OCI-LY1 (cell line): ENCODE data around the gene CHRNB2.
"Not testable (repeated sequence)": the region's sequence is repeated elsewhere in the genome, so short reads cannot be mapped to it uniquely, and the experiment has no call there.

Source experiments
- H2AFZ ChIP-seq: fragments of 200-600 bp; sonication (generic), shearing (Covaris generic); 2 replicates; pipeline ENCODE4 v1.6.0; 2014; ENCODE audit warnings: antibody characterized with exemption, mild to moderate bottlenecking, low read length
- H3F3A ChIP-seq: fragments of 200-600 bp; sonication (generic), shearing (Covaris generic); 2 replicates; pipeline ENCODE4 v1.6.0; 2014; ENCODE audit warnings: mild to moderate bottlenecking, antibody characterized with exemption, low read length, moderate library complexity; ENCODE audit not compliant: insufficient read depth
- H3K27ac ChIP-seq: fragments of 200-600 bp; sonication (generic); 2 replicates; pipeline ENCODE4 v1.5.1; 2014; ENCODE audit warnings: low read length, mixed run types, mild to moderate bottlenecking, low read depth; ENCODE audit not compliant: poor library complexity, severe bottlenecking
- H3K27me3 ChIP-seq: fragments of 200-600 bp; sonication (generic); 2 replicates; pipeline ENCODE4 v1.6.0; 2014; ENCODE audit warnings: antibody characterized with exemption, mild to moderate bottlenecking, low read length, moderate library complexity; ENCODE audit not compliant: insufficient read depth
- H3K36me3 ChIP-seq: fragments of 200-600 bp; sonication (generic); 2 replicates; pipeline ENCODE4 v1.6.1; 2014; ENCODE audit warnings: mild to moderate bottlenecking, antibody characterized with exemption, low read length, moderate library complexity, mixed read lengths; ENCODE audit not compliant: insufficient read depth
- H3K4me1 ChIP-seq: fragments of 200-600 bp; sonication (generic); 2 replicates; pipeline ENCODE4 v1.5.1; 2014; ENCODE audit warnings: mild to moderate bottlenecking, low read length, moderate library complexity; ENCODE audit not compliant: insufficient read depth, severe bottlenecking
- H3K4me2 ChIP-seq: fragments of 200-600 bp; sonication (generic), shearing (Covaris generic); 2 replicates; pipeline ENCODE4 v1.6.1; 2014; ENCODE audit warnings: low read length
- H3K4me3 ChIP-seq: fragments of 200-600 bp; sonication (generic); 2 replicates; pipeline ENCODE4 v1.5.1; 2014; ENCODE audit warnings: low read length, low read depth, mild to moderate bottlenecking, mixed read lengths; ENCODE audit not compliant: poor library complexity, severe bottlenecking
- H3K79me2 ChIP-seq: fragments of 200-600 bp; shearing (Covaris generic); 2 replicates; pipeline ENCODE4 v1.6.1; 2016; ENCODE audit warnings: mixed run types, low read length, mixed read lengths; ENCODE audit not compliant: insufficient read depth
- H3K9ac ChIP-seq: fragments of 200-600 bp; sonication (generic), shearing (Covaris generic); 2 replicates; pipeline ENCODE4 v1.6.1; 2014; ENCODE audit warnings: mild to moderate bottlenecking, low read length, mixed read lengths
- H3K9me2 ChIP-seq: fragments of 200-600 bp; sonication (generic), shearing (Covaris generic); 2 replicates; pipeline ENCODE4 v1.6.1; 2014; ENCODE audit warnings: low read depth, mild to moderate bottlenecking, low read length, mixed read lengths
- H3K9me3 ChIP-seq: fragments of 200-600 bp; shearing (Covaris generic); 2 replicates; pipeline ENCODE4 v1.6.1; 2014; ENCODE audit warnings: low read length, mixed read lengths
- H4K20me1 ChIP-seq: fragments of 200-600 bp; sonication (generic), shearing (Covaris generic); 2 replicates; pipeline ENCODE4 v1.6.0; 2016; ENCODE audit warnings: mild to moderate bottlenecking, low read length; ENCODE audit not compliant: insufficient read depth
- CTCF ChIP-seq: fragments of 200-600 bp; sonication (generic), shearing (Covaris generic); IDR thresholded peaks from 2 replicates; pipeline ENCODE4 v1.5.1; 2017; ENCODE audit warnings: mild to moderate bottlenecking, antibody characterized with exemption, low read length, moderate library complexity, mixed read lengths
- EZH2 ChIP-seq: fragments of 200-600 bp; sonication (generic), shearing (Covaris generic); IDR thresholded peaks from 2 replicates; pipeline ENCODE4 v1.8.0; 2017; ENCODE audit warnings: borderline replicate concordance, mixed run types, mild to moderate bottlenecking, antibody characterized with exemption, low read length, moderate library complexity, mixed read lengths

Gene CHRNB2

GRCh38 chr1:154529308-154529707 is 38.3 kb upstream of the CHRNB2 start:
- no peaks in the 10 kb centered on the region for H3K4me1 ChIP-seq
- H4K20me1 ChIP-seq, result no peaks in the 10 kb centered on the region
- H3K27me3 ChIP-seq, result no peaks in the 10 kb centered on the region
- no peak overlapping the region for H3K9ac ChIP-seq
- TF ChIP-seq EZH2, result no peak
- TF ChIP-seq CTCF, result no peak
- H3K27ac ChIP-seq, result no peak overlapping the region
- no peak overlapping the region for H2AFZ ChIP-seq
- H3F3A ChIP-seq, result no peaks in the 10 kb centered on the region
- H3K4me3 ChIP-seq, result no peak overlapping the region
- no peaks in the 10 kb centered on the region for H3K9me2 ChIP-seq
- H3K36me3 ChIP-seq, result no peaks in the 10 kb centered on the region
- no peak overlapping the region for H3K4me2 ChIP-seq
- no peaks in the 10 kb centered on the region for H3K9me3 ChIP-seq
- no peaks in the 10 kb centered on the region for H3K79me2 ChIP-seq

- H3K4me3 ChIP-seq, H3K9ac ChIP-seq, H4K20me1 ChIP-seq, H3K4me2 ChIP-seq, H3K27ac ChIP-seq, H3K79me2 ChIP-seq, H3K27me3 ChIP-seq, H3K9me2 ChIP-seq, H3F3A ChIP-seq, H3K9me3 ChIP-seq, H3K36me3 ChIP-seq, H3K4me1 ChIP-seq, H2AFZ ChIP-seq: not testable (repeated sequence)
Observed at GRCh38 chr1:154531950-154532349, 35.6 kb upstream of the CHRNB2 start.

- Histone ChIP-seq H3K4me2 (no peak overlapping the region), H3K9ac (no peak overlapping the region), H4K20me1 (no peaks in the 10 kb centered on the region), H3K27ac (no peak overlapping the region), H3K4me3 (no peak overlapping the region), H3K9me3 (no peaks in the 10 kb centered on the region), H3K4me1 (no peaks in the 10 kb centered on the region), H3K36me3 (no peaks in the 10 kb centered on the region), H2AFZ (no peak overlapping the region), H3K79me2 (no peaks in the 10 kb centered on the region), H3F3A (no peaks in the 10 kb centered on the region), H3K9me2 (no peaks in the 10 kb centered on the region), H3K27me3 (peaks cover 6% of the 10 kb centered on the region)
- TF ChIP-seq EZH2 (no peak), CTCF (peak; percentile 59; the same call in 1 of the 2 replicates)
Observed at GRCh38 chr1:154533952-154534844, 33.4 kb upstream of the CHRNB2 start.

- Histone ChIP-seq H2AFZ (no peak overlapping the region), H3K4me3 (no peak overlapping the region), H3K27ac (no peak overlapping the region), H3K4me2 (no peak overlapping the region), H3K79me2 (no peaks in the 10 kb centered on the region), H3F3A (no peaks in the 10 kb centered on the region), H3K9me3 (no peaks in the 10 kb centered on the region), H3K9ac (no peak overlapping the region), H4K20me1 (no peaks in the 10 kb centered on the region), H3K9me2 (no peaks in the 10 kb centered on the region), H3K36me3 (no peaks in the 10 kb centered on the region), H3K4me1 (no peaks in the 10 kb centered on the region), H3K27me3 (peaks cover 6% of the 10 kb centered on the region)
- TF ChIP-seq EZH2 (no peak), CTCF (no peak)
Observed at GRCh38 chr1:154536570-154536969, 31.0 kb upstream of the CHRNB2 start.
